Measurements from ENCODE around the gene UBD.

DNA sequence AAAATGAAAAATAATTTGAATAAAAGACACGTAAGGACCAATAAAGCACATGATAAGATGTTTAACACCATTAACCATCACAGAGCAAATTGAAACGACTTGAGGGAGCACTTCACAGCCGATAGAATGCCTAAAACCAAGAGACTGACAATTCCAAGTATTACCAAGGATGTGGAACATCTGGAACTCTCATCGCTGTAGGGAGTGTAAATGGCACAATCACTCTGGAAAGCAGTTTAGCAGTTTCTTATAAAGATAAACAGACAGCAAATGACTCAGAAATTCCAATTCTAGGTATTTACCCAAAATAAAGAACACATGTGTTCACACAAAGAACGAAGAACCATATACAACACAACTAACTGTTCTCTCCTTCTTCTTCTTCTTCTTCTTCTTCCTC, 8.5 kb upstream of the UBD start:
- no peak for TF ChIP-seq POLR2A (IDR thresholded peaks at IDR 0.05)
- TF ChIP-seq, protein P1, sequence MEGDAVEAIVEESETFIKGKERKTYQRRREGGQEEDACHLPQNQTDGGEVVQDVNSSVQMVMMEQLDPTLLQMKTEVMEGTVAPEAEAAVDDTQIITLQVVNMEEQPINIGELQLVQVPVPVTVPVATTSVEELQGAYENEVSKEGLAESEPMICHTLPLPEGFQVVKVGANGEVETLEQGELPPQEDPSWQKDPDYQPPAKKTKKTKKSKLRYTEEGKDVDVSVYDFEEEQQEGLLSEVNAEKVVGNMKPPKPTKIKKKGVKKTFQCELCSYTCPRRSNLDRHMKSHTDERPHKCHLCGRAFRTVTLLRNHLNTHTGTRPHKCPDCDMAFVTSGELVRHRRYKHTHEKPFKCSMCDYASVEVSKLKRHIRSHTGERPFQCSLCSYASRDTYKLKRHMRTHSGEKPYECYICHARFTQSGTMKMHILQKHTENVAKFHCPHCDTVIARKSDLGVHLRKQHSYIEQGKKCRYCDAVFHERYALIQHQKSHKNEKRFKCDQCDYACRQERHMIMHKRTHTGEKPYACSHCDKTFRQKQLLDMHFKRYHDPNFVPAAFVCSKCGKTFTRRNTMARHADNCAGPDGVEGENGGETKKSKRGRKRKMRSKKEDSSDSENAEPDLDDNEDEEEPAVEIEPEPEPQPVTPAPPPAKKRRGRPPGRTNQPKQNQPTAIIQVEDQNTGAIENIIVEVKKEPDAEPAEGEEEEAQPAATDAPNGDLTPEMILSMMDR (IDR thresholded peaks at IDR 0.05): no peak

All from lower leg skin (tissue), 3 donors.